H1 (cell line): ENCODE measurements around the gene CSTF2T. TPM values are rescaled to one million over a fixed set of nuclear protein-coding genes. Genes with fewer than 3 reads are reported as not detected.

Experiments used
- CTCF ChIA-PET: fragments of 300-600 bp; sonication (Branson Sonifier 250); formaldehyde crosslinking; loops from one replicate; lab custom pipeline; 2021; ENCODE audit not compliant: partially characterized antibody; lab: Charles Lee
- POLR2A ChIA-PET: fragments of 300-600 bp; sonication (Branson Sonifier 250); formaldehyde crosslinking; loops from one replicate; lab custom pipeline; 2021; ENCODE audit warnings: inconsistent platforms; ENCODE audit not compliant: partially characterized antibody; lab: Charles Lee
- DNase-seq, 2 experiments: peaks; one replicate each; pipeline versions ENCODE4 v3.0.0 to v3.0.0-alpha.2; 2010 to 2022; ENCODE audit warnings: low spot score in 2 of 2, low read depth in 1 of 2, mixed read lengths in 1 of 2
- FAIRE-seq: peaks from 2 replicates; lab custom pipeline; 2011; peaks lifted over from hg19 to GRCh38; lab: Jason Lieb, UNC
- H2AFZ ChIP-seq: 2 replicates; pipeline ENCODE4 v1.8.1; 2012; ENCODE audit warnings: low read length, inconsistent platforms
- H2AK5ac ChIP-seq: 2 replicates; pipeline ENCODE4 v1.6.1; 2013; ENCODE audit warnings: low read depth, low read length
- H2BK120ac ChIP-seq: replicated peaks from 2 replicates; pipeline ENCODE3; 2013; ENCODE audit warnings: low read depth, low read length, inconsistent platforms
- H2BK12ac ChIP-seq: 2 replicates; pipeline ENCODE4 v1.6.1; 2013; ENCODE audit warnings: low read depth, low read length
- H2BK15ac ChIP-seq: 2 replicates; pipeline ENCODE4 v1.6.1; 2013; ENCODE audit warnings: low read length
- H2BK20ac ChIP-seq: 2 replicates; pipeline ENCODE4 v1.6.1; 2013; ENCODE audit warnings: low read length
- H2BK5ac ChIP-seq: 2 replicates; pipeline ENCODE4 v1.6.1; 2013; ENCODE audit warnings: low read depth, low read length
- H3K14ac ChIP-seq: 2 replicates; pipeline ENCODE4 v1.6.1; 2013; ENCODE audit warnings: inconsistent platforms; ENCODE audit not compliant: insufficient read length
- H3K18ac ChIP-seq: 2 replicates; pipeline ENCODE4 v1.6.1; 2013; ENCODE audit warnings: low read length; ENCODE audit errors: extremely low read depth
- H3K23ac ChIP-seq: 2 replicates; pipeline ENCODE4 v1.6.1; 2013; ENCODE audit warnings: inconsistent platforms; ENCODE audit not compliant: insufficient read length
- H3K23me2 ChIP-seq: 2 replicates; pipeline ENCODE4 v1.6.1; 2013; ENCODE audit warnings: low read depth, low read length
- H3K27ac ChIP-seq: 2 replicates; pipeline ENCODE4 v1.6.1; 2011; ENCODE audit warnings: low read depth, low read length, inconsistent platforms
- H3K27me3 ChIP-seq, 4 experiments: replicated peaks in 1 of 4; 1 replicate in 1 of 4; 2 replicates in 3 of 4; pipeline versions ENCODE4 v1.6.1 to v1.8.1; 2011 to 2013; ENCODE audit warnings: low read length in 3 of 4, mild to moderate bottlenecking in 3 of 4, inconsistent platforms in 2 of 4, mixed read lengths in 2 of 4, moderate library complexity in 1 of 4; ENCODE audit not compliant: control insufficient read depth in 3 of 4, insufficient read depth in 3 of 4; ENCODE audit errors: extremely low read depth in 1 of 4
- H3K36me3 ChIP-seq, 4 experiments: 2 replicates each; pipeline versions ENCODE4 v1.6.1 to v1.8.1; 2011 to 2013; ENCODE audit warnings: mild to moderate bottlenecking in 4 of 4, low read length in 3 of 4, moderate library complexity in 2 of 4, control low read depth in 1 of 4, inconsistent platforms in 1 of 4; ENCODE audit not compliant: insufficient read depth in 4 of 4, control insufficient read depth in 2 of 4
- H3K4ac ChIP-seq: replicated peaks from 2 replicates; pipeline ENCODE3; 2013; ENCODE audit warnings: low read length, low read depth, mixed read lengths, inconsistent platforms; ENCODE audit not compliant: insufficient read length
- H3K4me1 ChIP-seq, 4 experiments: replicated peaks in 1 of 4; 1 replicate in 1 of 4; 2 replicates in 3 of 4; pipeline versions ENCODE4 v1.6.1 to v1.8.1; 2011 to 2013; ENCODE audit warnings: low read length in 3 of 4, inconsistent platforms in 2 of 4, mixed read lengths in 1 of 4; ENCODE audit not compliant: insufficient read depth in 4 of 4, control insufficient read depth in 3 of 4
- H3K4me2 ChIP-seq, 2 experiments: 2 replicates each; pipeline versions ENCODE4 v1.6.1 to v1.8.1; 2011 to 2013; ENCODE audit warnings: low read depth in 2 of 2, low read length in 2 of 2, control low read depth in 1 of 2, inconsistent platforms in 1 of 2, mild to moderate bottlenecking in 1 of 2; ENCODE audit not compliant: insufficient read depth in 1 of 2
- H3K4me3 ChIP-seq, 4 experiments: fragments of 200-600, 300-600 bp in 1 of 4; sonication (generic), shearing (Covaris generic), sonication (Bioruptor Twin) in 1 of 4; 2 replicates each; pipeline versions ENCODE4 v1.5.1 to v1.8.1; 2011 to 2016; ENCODE audit warnings: low read length in 4 of 4, low read depth in 3 of 4, control low read depth in 2 of 4, inconsistent platforms in 2 of 4, mild to moderate bottlenecking in 2 of 4, mixed read lengths in 1 of 4, moderate library complexity in 1 of 4; ENCODE audit not compliant: insufficient read depth in 2 of 4; ENCODE audit errors: extremely low read depth in 1 of 4
- H3K56ac ChIP-seq: replicated peaks from 2 replicates; pipeline ENCODE3; 2013; ENCODE audit warnings: low read depth, mild to moderate bottlenecking, mixed read lengths, low read length, inconsistent platforms; ENCODE audit not compliant: insufficient read length
- H3K79me1 ChIP-seq: 2 replicates; pipeline ENCODE4 v1.6.1; 2013; ENCODE audit warnings: low read depth, low read length, control low read depth
- H3K79me2 ChIP-seq, 2 experiments: 2 replicates each; pipeline versions ENCODE4 v1.6.1 to v1.8.1; 2012 to 2013; ENCODE audit warnings: low read length in 2 of 2, mild to moderate bottlenecking in 2 of 2, inconsistent platforms in 1 of 2; ENCODE audit not compliant: insufficient read depth in 2 of 2, control insufficient read depth in 1 of 2
- H3K9ac ChIP-seq, 4 experiments: replicated peaks in 1 of 4; 1 replicate in 1 of 4; 2 replicates in 3 of 4; pipeline versions ENCODE4 v1.6.1 to v1.8.1; 2011 to 2013; ENCODE audit warnings: low read depth in 3 of 4, low read length in 3 of 4, control low read depth in 2 of 4, mild to moderate bottlenecking in 2 of 4, moderate library complexity in 2 of 4, inconsistent platforms in 1 of 4; ENCODE audit errors: extremely low read depth in 1 of 4
- H3K9me3 ChIP-seq, 2 experiments: 2 replicates each; pipeline versions ENCODE4 v1.6.1 to v1.8.1; 2012 to 2013; ENCODE audit warnings: mild to moderate bottlenecking in 2 of 2, moderate library complexity in 2 of 2, control low read depth in 1 of 2, inconsistent platforms in 1 of 2, low read depth in 1 of 2, low read length in 1 of 2, mixed read lengths in 1 of 2; ENCODE audit not compliant: insufficient read depth in 2 of 2
- H4K20me1 ChIP-seq, 2 experiments: replicated peaks in 1 of 2; 2 replicates each; pipeline versions ENCODE3 to v1.8.1; 2011 to 2013; ENCODE audit warnings: inconsistent platforms in 2 of 2, low read length in 2 of 2, mild to moderate bottlenecking in 1 of 2; ENCODE audit not compliant: insufficient read depth in 2 of 2, control insufficient read depth in 1 of 2
- H4K5ac ChIP-seq: 2 replicates; pipeline ENCODE4 v1.6.1; 2013; ENCODE audit warnings: low read length, low read depth, mixed read lengths, inconsistent platforms; ENCODE audit not compliant: insufficient read length
- H4K8ac ChIP-seq: 2 replicates; pipeline ENCODE4 v1.8.0; 2013; ENCODE audit warnings: mild to moderate bottlenecking, moderate library complexity, low read length, inconsistent platforms; ENCODE audit not compliant: insufficient read depth; ENCODE audit errors: extremely low read depth
- H4K91ac ChIP-seq: replicated peaks from 2 replicates; pipeline ENCODE3; 2013; ENCODE audit warnings: low read length, mixed read lengths, inconsistent platforms; ENCODE audit not compliant: insufficient read length
- ATF2 ChIP-seq: IDR thresholded peaks from 2 replicates; pipeline ENCODE4 v1.6.1; 2012; ENCODE audit warnings: low read length, inconsistent platforms
- CREB1 ChIP-seq: IDR thresholded peaks from 2 replicates; pipeline ENCODE4 v1.6.1; 2012; ENCODE audit warnings: inconsistent platforms
- CTBP2 ChIP-seq: IDR thresholded peaks from 2 replicates; pipeline ENCODE4 v1.7.0; 2011; ENCODE audit warnings: borderline replicate concordance, mild to moderate bottlenecking, moderate library complexity, mixed read lengths, low read length; ENCODE audit not compliant: insufficient read depth, insufficient read length
- KDM5A ChIP-seq: fragments of 200-600 bp; IDR thresholded peaks from 2 replicates; pipeline ENCODE4 v1.7.1; 2012; ENCODE audit warnings: mild to moderate bottlenecking, low read length, inconsistent platforms, mixed read lengths
- PHF8 ChIP-seq: fragments of 200-600 bp; sonication (generic); conservative IDR thresholded peaks from 2 replicates; pipeline ENCODE4 v1.7.1; 2012; ENCODE audit warnings: low read depth, mild to moderate bottlenecking, inconsistent platforms, low read length, moderate library complexity
- RFX5 ChIP-seq: IDR thresholded peaks from 2 replicates; pipeline ENCODE4 v1.6.1; 2011; ENCODE audit warnings: low read depth, low read length, improper control_type of control experiment, borderline replicate concordance
- SIRT6 ChIP-seq: IDR thresholded peaks from one replicate; pipeline ENCODE4 v1.7.1; 2012; ENCODE audit warnings: low read length, inconsistent platforms
- SP1 ChIP-seq: IDR thresholded peaks from 2 replicates; pipeline ENCODE4 v1.6.1; 2011; ENCODE audit warnings: low read depth, low read length
- TBP ChIP-seq: IDR thresholded peaks from 2 replicates; pipeline ENCODE4 v1.6.1; 2011; ENCODE audit warnings: low read depth, low read length, improper control_type of control experiment
- TEAD4 ChIP-seq: IDR thresholded peaks from 2 replicates; pipeline ENCODE4 v1.6.1; 2012; ENCODE audit warnings: low read depth, low read length, inconsistent platforms, mixed read lengths
- WGBS, 2 experiments: shearing (Covaris generic) in 1 of 2; methylation state at CpG; one replicate each; pipeline versions ENCODE4 v1.1.6 to v1.1.7; 2013 to 2015; ENCODE audit warnings: low lambda C conversion rate in 2 of 2, mixed read lengths in 2 of 2, inconsistent platforms in 1 of 2, low coverage in 1 of 2, missing lambda C conversion rate in 1 of 2; ENCODE audit not compliant: insufficient replicate concordance in 2 of 2, insufficient coverage in 1 of 2, insufficient read length in 1 of 2; ENCODE audit errors: extremely low coverage in 1 of 2, missing lambda C conversion rate in 1 of 2; 5-methylcytosine and 5-hydroxymethylcytosine counted together
- polyA plus RNA-seq, 7 experiments: library from polyadenylated mRNA; depleted of rRNA in 3 of 7; stranded (reverse) in 5 of 7; unstranded in 2 of 7; fragments of >200 nt in 5 of 7; fragments of 200-250 nt in 2 of 7; gene quantifications; 1 replicate in 5 of 7; 2 replicates in 1 of 7; 4 replicates in 1 of 7; pipeline versions ENCODE4 v1.2.1 to v1.2.3, GENCODE V29; 2011 to 2013; ENCODE audit warnings: missing spikeins in 2 of 7, mixed read lengths in 2 of 7
- total RNA-seq: library from RNA; stranded (reverse); fragmentation: NEBNext Ultra II Directional; extraction: Animal tissue kit (Norgen Biotek cat#: 25700); gene quantifications from 2 replicates; pipeline ENCODE4 v1.2.1, GENCODE V29; 2021
- TF ChIP-seq, protein P1 (sequence below): IDR thresholded peaks from 2 replicates; pipeline ENCODE4 v1.6.1; 2012; ENCODE audit warnings: inconsistent platforms

CSTF2T gene
- total and polyA plus RNA-seq, 2 of the 8 experiments (the other 6 are each of a cell fraction or from before 2014, with no cell fraction given) = 9.4 to 32.4 TPM

DNA sequence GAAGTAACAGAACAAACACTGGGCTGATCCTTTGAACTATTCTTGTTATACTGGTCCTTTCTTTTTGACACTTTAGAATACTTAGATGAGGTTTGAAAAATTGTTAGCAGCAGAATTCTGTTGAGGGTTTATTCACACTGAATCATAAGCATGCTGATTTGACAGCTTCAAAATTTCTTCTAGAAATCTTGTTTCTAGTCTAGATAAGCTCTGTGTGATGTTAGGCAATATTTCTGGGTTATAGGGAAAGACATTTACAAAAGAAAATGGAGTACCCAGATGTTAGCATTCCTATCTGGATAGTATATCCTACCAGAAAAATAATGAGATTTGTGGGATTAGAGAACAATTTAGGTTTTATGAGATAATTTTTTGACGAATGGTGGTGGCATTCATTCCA lies 12.1 kb downstream of the CSTF2T start:
- Histone ChIP-seq H3K4me2 (no peak overlapping the region), H3K56ac (no peak overlapping the region), H2BK120ac (no peak overlapping the region), H2BK15ac (no peak overlapping the region), H2AFZ (no peak overlapping the region), H2AK5ac (no peak overlapping the region), H3K23ac (no peak overlapping the region), H2BK20ac (no peak overlapping the region), H4K8ac (no peak overlapping the region), H3K79me1 (no peaks in the 10 kb centered on the region), H4K20me1 (no peaks in the 10 kb centered on the region), H3K4me3 (no peak overlapping the region), H3K36me3 (peaks cover 0 to 2% (median 0%) of the 10 kb centered on the region in 4 experiments; a peak in 1 of 8 replicates), H3K27ac (no peak overlapping the region), H4K5ac (no peak overlapping the region), H3K4me1 (no peaks in the 10 kb centered on the region; a peak in 1 of 7 replicates), H2BK12ac (no peak overlapping the region), H3K27me3 (no peaks in the 10 kb centered on the region), H4K91ac (no peak overlapping the region), H3K18ac (no peak overlapping the region), H3K9ac (no peak overlapping the region), H3K79me2 (no peaks in the 10 kb centered on the region), H2BK5ac (no peak overlapping the region), H3K14ac (no peak overlapping the region), H3K23me2 (no peaks in the 10 kb centered on the region), H3K9me3 (peaks cover 4 to 5% of the 10 kb centered on the region in 2 experiments; a peak in 3 of 4 replicates), H3K4ac (no peak overlapping the region)
- WGBS, 2 experiments = 83% methylated on average over 1 of the region's 1 CpG; no CpG with 5 or more reads in 1 of the 2 experiments
- CTCF ChIA-PET = no interaction called here
- TF ChIP-seq CTBP2 = no peak
- no peak for TF ChIP-seq ATF2
- no peak for TF ChIP-seq KDM5A
- TF ChIP-seq TEAD4 = no peak
- TF ChIP-seq, protein P1, sequence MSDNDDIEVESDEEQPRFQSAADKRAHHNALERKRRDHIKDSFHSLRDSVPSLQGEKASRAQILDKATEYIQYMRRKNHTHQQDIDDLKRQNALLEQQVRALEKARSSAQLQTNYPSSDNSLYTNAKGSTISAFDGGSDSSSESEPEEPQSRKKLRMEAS = no peak
- TF ChIP-seq RFX5 = no peak
- no peak for TF ChIP-seq TBP
- TF ChIP-seq SP1 = no peak
- no peak for TF ChIP-seq PHF8
- no peak for TF ChIP-seq CREB1
- no peak for TF ChIP-seq SIRT6
- DNase-seq (no peak), FAIRE-seq (no peak)
- POLR2A ChIA-PET = no interaction called here
